HCT116 (cell line): ENCODE data around the gene ZNF346. TPM values are rescaled to one million over a fixed set of nuclear protein-coding genes. Genes with fewer than 3 reads are reported as not detected.

Source experiments
- ATAC-seq: fragments of 200-7000 bp; cut with Tn5 transposase; 2 replicates; pipeline ENCODE4 v1.9.1; 2020; ENCODE audit warnings: mild to moderate bottlenecking, moderate library complexity
- BruUV-seq: library from RNA; stranded (reverse); fragments of 400-500 nt; replicated peaks from 2 replicates; lab custom pipeline; 2021; lab: Mats Ljungman, UMichigan
- CTCF ChIA-PET: fragments of 300-600 bp; sonication (Branson Sonifier 250); formaldehyde crosslinking; loops from one replicate; lab custom pipeline; 2021; ENCODE audit warnings: antibody characterized with exemption; lab: Charles Lee
- POLR2A ChIA-PET: fragments of 300-600, 350-600 bp; sonication (Branson Sonifier 250); formaldehyde crosslinking; loops from one replicate; lab custom pipeline; 2021; ENCODE audit warnings: antibody characterized with exemption; lab: Charles Lee
- RAD21 ChIA-PET, 2 experiments: fragments of 300-600 bp; sonication (Branson Sonifier 250); formaldehyde crosslinking; loops; one replicate each; lab custom pipeline; 2023; ENCODE audit warnings: low total read pairs in 2 of 2; ENCODE audit not compliant: uncharacterized antibody in 2 of 2, unreplicated experiment in 2 of 2, low non-redundant PET in 1 of 2; lab: Charles Lee
- DNase-seq: peaks from one replicate; pipeline ENCODE4 v3.0.0-alpha.2; 2010; ENCODE audit warnings: low read depth, low spot score
- H2AFZ ChIP-seq: fragments of 200-600 bp; shearing (Covaris generic), sonication (generic); 2 replicates; pipeline ENCODE4 v1.6.1; 2017; ENCODE audit warnings: low read depth, mixed run types, mixed read lengths, antibody characterized with exemption, low read length; ENCODE audit not compliant: poor library complexity, severe bottlenecking
- H3K27ac ChIP-seq: 2 replicates; pipeline ENCODE4 v1.5.1; 2012; ENCODE audit warnings: low read depth, low read length
- H3K27me3 ChIP-seq: fragments of 200-600 bp; sonication (generic); 2 replicates; pipeline ENCODE4 v1.6.1; 2016; ENCODE audit warnings: mixed run types, low read length, mixed read lengths; ENCODE audit not compliant: insufficient read depth
- H3K36me3 ChIP-seq, 2 experiments: fragments of 200-500 bp in 1 of 2; fragments of 200-600 bp in 1 of 2; sonication (Bioruptor generic) in 1 of 2; sonication (generic) in 1 of 2; 2 replicates each; pipeline versions ENCODE4 v1.5.1 to v1.6.1; 2014 to 2016; ENCODE audit warnings: low read length in 2 of 2, inconsistent platforms in 1 of 2, mixed read lengths in 1 of 2, mixed run types in 1 of 2; ENCODE audit not compliant: insufficient read depth in 2 of 2, control insufficient read depth in 1 of 2
- H3K4me1 ChIP-seq, 2 experiments: fragments of 200-600 bp in 1 of 2; sonication (generic) in 1 of 2; 2 replicates each; pipeline versions ENCODE4 v1.5.1 to v1.6.1; 2012 to 2017; ENCODE audit warnings: low read length in 2 of 2, inconsistent platforms in 1 of 2, mild to moderate bottlenecking in 1 of 2, mixed read lengths in 1 of 2, mixed run types in 1 of 2, moderate library complexity in 1 of 2; ENCODE audit not compliant: insufficient read depth in 2 of 2, control insufficient read depth in 1 of 2
- H3K4me2 ChIP-seq: fragments of 200-600 bp; sonication (generic); 2 replicates; pipeline ENCODE4 v1.6.1; 2017; ENCODE audit warnings: mixed run types, low read length, mixed read lengths
- H3K4me3 ChIP-seq, 2 experiments: fragments of 200-600 bp in 1 of 2; sonication (generic) in 1 of 2; replicated peaks in 1 of 2; 2 replicates each; pipeline ENCODE4 v1.5.1; 2011 to 2016; ENCODE audit warnings: low read length in 2 of 2, control low read depth in 1 of 2, low read depth in 1 of 2, mild to moderate bottlenecking in 1 of 2, mixed read lengths in 1 of 2, mixed run types in 1 of 2
- H3K79me2 ChIP-seq: fragments of 200-600 bp; sonication (generic); 2 replicates; pipeline ENCODE4 v1.6.1; 2017; ENCODE audit warnings: mild to moderate bottlenecking, mixed run types, low read length, moderate library complexity, mixed read lengths; ENCODE audit not compliant: insufficient read depth
- H3K9ac ChIP-seq: fragments of 200-600 bp; sonication (generic); 2 replicates; pipeline ENCODE4 v1.6.1; 2016; ENCODE audit warnings: low read length, mixed read lengths
- H3K9me2 ChIP-seq: fragments of 200-600 bp; sonication (generic), shearing (Covaris generic); 2 replicates; pipeline ENCODE4 v1.6.1; 2017; ENCODE audit warnings: mixed run types, mild to moderate bottlenecking, moderate library complexity; ENCODE audit not compliant: insufficient read depth
- H3K9me3 ChIP-seq, 2 experiments: fragments of 200-500 bp in 1 of 2; fragments of 200-600 bp in 1 of 2; sonication (Bioruptor generic) in 1 of 2; sonication (generic) in 1 of 2; 2 replicates each; pipeline ENCODE4 v1.6.1; 2014 to 2017; ENCODE audit warnings: low read length in 2 of 2, mixed read lengths in 2 of 2, inconsistent platforms in 1 of 2, low read depth in 1 of 2, mild to moderate bottlenecking in 1 of 2, mixed run types in 1 of 2, moderate library complexity in 1 of 2; ENCODE audit not compliant: control insufficient read depth in 1 of 2, insufficient read depth in 1 of 2
- H4K20me1 ChIP-seq: fragments of 200-600 bp; sonication (generic), shearing (Covaris generic); 2 replicates; pipeline ENCODE4 v1.6.1; 2017; ENCODE audit warnings: mixed run types, mild to moderate bottlenecking, moderate library complexity; ENCODE audit not compliant: insufficient read depth
- ATF3 ChIP-seq: IDR thresholded peaks from 2 replicates; pipeline ENCODE4 v1.6.1; 2012
- CEBPB ChIP-seq: IDR thresholded peaks from 2 replicates; pipeline ENCODE4 v1.6.1; 2012; ENCODE audit warnings: low read depth
- CTCF ChIP-seq, 3 experiments: fragments of 200-600 bp in 1 of 3; sonication (generic) in 1 of 3; IDR thresholded peaks in 2 of 3; conservative IDR thresholded peaks in 1 of 3; 2 replicates each; pipeline ENCODE4 v1.5.1; 2012 to 2017; ENCODE audit warnings: low read depth in 2 of 3, low read length in 2 of 3, antibody characterized with exemption in 1 of 3, borderline replicate concordance in 1 of 3, control low read depth in 1 of 3, mild to moderate bottlenecking in 1 of 3, mixed read lengths in 1 of 3, mixed run types in 1 of 3, moderate library complexity in 1 of 3; ENCODE audit not compliant: insufficient read depth in 1 of 3
- EGR1 ChIP-seq: IDR thresholded peaks from 2 replicates; pipeline ENCODE4 v1.6.1; 2012; ENCODE audit warnings: low read depth
- ELF1 ChIP-seq: IDR thresholded peaks from 2 replicates; pipeline ENCODE4 v1.6.1; 2012; ENCODE audit warnings: low read depth, borderline replicate concordance
- EZH2 ChIP-seq: fragments of 200-600 bp; sonication (generic); IDR thresholded peaks from 2 replicates; pipeline ENCODE4 v1.6.1; 2017; ENCODE audit warnings: antibody characterized with exemption, mixed run types
- EZH2phosphoT487 ChIP-seq: fragments of 200-600 bp; IDR thresholded peaks from 2 replicates; pipeline ENCODE4 v1.6.1; 2018; ENCODE audit warnings: antibody characterized with exemption, borderline replicate concordance
- FOSL1 ChIP-seq: IDR thresholded peaks from 2 replicates; pipeline ENCODE4 v1.6.1; 2012; ENCODE audit warnings: low read depth
- POLR2AphosphoS5 ChIP-seq: IDR thresholded peaks from 2 replicates; pipeline ENCODE4 v1.6.1; 2011; ENCODE audit warnings: mild to moderate bottlenecking, low read depth, low read length, moderate library complexity
- RAD21 ChIP-seq: IDR thresholded peaks from 2 replicates; pipeline ENCODE4 v1.6.1; 2012; ENCODE audit warnings: low read depth, mild to moderate bottlenecking
- REST ChIP-seq: IDR thresholded peaks from 2 replicates; pipeline ENCODE4 v1.6.1; 2012; ENCODE audit warnings: low read depth
- SIN3A ChIP-seq: IDR thresholded peaks from 2 replicates; pipeline ENCODE4 v1.6.1; 2012; ENCODE audit warnings: low read depth
- SRF ChIP-seq: IDR thresholded peaks from 2 replicates; pipeline ENCODE4 v1.6.1; 2012; ENCODE audit warnings: low read depth
- TCF7L2 ChIP-seq: IDR thresholded peaks from 2 replicates; pipeline ENCODE4 v1.7.0; 2011; ENCODE audit warnings: borderline replicate concordance, inconsistent platforms; ENCODE audit not compliant: insufficient read depth, insufficient read length; ENCODE audit errors: extremely low read depth
- YY1 ChIP-seq: IDR thresholded peaks from 2 replicates; pipeline ENCODE4 v1.6.1; 2011; ENCODE audit warnings: low read length, low read depth, moderate library complexity, mild to moderate bottlenecking; ENCODE audit not compliant: insufficient replicate concordance; ENCODE audit errors: extremely low read depth
- ZBTB33 ChIP-seq: IDR thresholded peaks from 2 replicates; pipeline ENCODE4 v1.6.1; 2011; ENCODE audit warnings: mild to moderate bottlenecking, low read length, moderate library complexity; ENCODE audit not compliant: insufficient replicate concordance; ENCODE audit errors: extremely low read depth
- ZNF274 ChIP-seq: fragments of 200-500 bp; sonication (Bioruptor generic); IDR thresholded peaks from 2 replicates; pipeline ENCODE4 v1.6.1; 2014; ENCODE audit warnings: mild to moderate bottlenecking, low read depth, low read length, inconsistent platforms
- intact Hi-C: fragments of 100-400 bp; cut with micrococcal nuclease; formaldehyde crosslinking; loops from 2 replicates; pipeline ENCODE4 v1.10.0; 2022
- total RNA-seq: library from RNA; stranded (reverse); gene quantifications from one replicate; pipeline ENCODE4 v1.2.1, GENCODE V29; 2021; ENCODE audit not compliant: unreplicated experiment

ZNF346 gene
- total RNA-seq, 1 experiment from 2014 or later: 13.7 TPM

GRCh38 chr5:177010153-177010552 is 12.3 kb upstream of the ZNF346 start:
- Histone ChIP-seq H3K79me2 (peaks cover 12% of the 10 kb centered on the region), H3K4me3 (no peak overlapping the region), H3K27me3 (no peaks in the 10 kb centered on the region), H3K9ac (no peak overlapping the region), H3K4me2 (no peak overlapping the region), H3K36me3 (no peaks in the 10 kb centered on the region; a peak in 1 of 4 replicates), H3K4me1 (peaks cover 10 to 20% of the 10 kb centered on the region in 2 experiments), H2AFZ (no peak overlapping the region), H3K27ac (no peak overlapping the region), H3K9me3 (no peaks in the 10 kb centered on the region), H4K20me1 (peaks cover 4% of the 10 kb centered on the region; the same call in 1 of the 2 replicates), H3K9me2 (no peaks in the 10 kb centered on the region)
- intact Hi-C loops: no loop called here
- ChIA-PET CTCF (no interaction called here), RAD21 (no interaction called here), POLR2A (no interaction called here)
- no peak for TF ChIP-seq POLR2AphosphoS5
- TF ChIP-seq ELF1: no peak
- TF ChIP-seq EGR1: no peak
- TF ChIP-seq ZNF274: no peak
- TF ChIP-seq EZH2: no peak
- no peak for TF ChIP-seq CTCF (IDR thresholded peaks at IDR 0.05 in 2 of 3, conservative IDR thresholded peaks at IDR 0.05 in 1 of 3; ENCODE audit: borderline replicate concordance in 1 of 3, insufficient read depth in 1 of 3, low read depth in 2 of 3, low read length in 2 of 3)
- TF ChIP-seq ZBTB33: no peak
- no peak for TF ChIP-seq SIN3A
- TF ChIP-seq FOSL1: no peak
- TF ChIP-seq CEBPB: no peak
- no peak for TF ChIP-seq REST
- TF ChIP-seq EZH2phosphoT487: no peak
- no peak for TF ChIP-seq YY1
- TF ChIP-seq ATF3: no peak
- TF ChIP-seq RAD21: no peak
- TF ChIP-seq TCF7L2: no peak
- TF ChIP-seq SRF: no peak
- DNase-seq (no peak), ATAC-seq (no peak)
- BruUV-seq: no TSS peak
